Trophoblast cell (in vitro differentiated cells and primary cell): Measurements from ENCODE around the gene USP35.

ENCODE experiments used
- DNase-seq, 2 donors: peaks; one replicate each; pipeline ENCODE4 v3.0.0-alpha.2; 2016
- H2AFZ ChIP-seq: 2 replicates; pipeline ENCODE4 v1.6.1; 2013; ENCODE audit warnings: low read length, moderate library complexity, mild to moderate bottlenecking; ENCODE audit not compliant: insufficient read depth, poor library complexity
- H2AK5ac ChIP-seq: 2 replicates; pipeline ENCODE4 v1.6.1; 2013; ENCODE audit warnings: mild to moderate bottlenecking, low read length
- H2BK120ac ChIP-seq: 2 replicates; pipeline ENCODE4 v1.6.1; 2013; ENCODE audit warnings: low read length, mild to moderate bottlenecking, moderate library complexity; ENCODE audit not compliant: insufficient read depth, poor library complexity
- H2BK12ac ChIP-seq: 2 replicates; pipeline ENCODE4 v1.6.1; 2013; ENCODE audit warnings: mild to moderate bottlenecking, low read length, moderate library complexity
- H2BK5ac ChIP-seq: 2 replicates; pipeline ENCODE4 v1.6.1; 2013; ENCODE audit warnings: low read length, low read depth, moderate library complexity, mild to moderate bottlenecking; ENCODE audit not compliant: poor library complexity
- H3K14ac ChIP-seq: 2 replicates; pipeline ENCODE4 v1.6.1; 2013; ENCODE audit warnings: mild to moderate bottlenecking, low read length
- H3K18ac ChIP-seq: 2 replicates; pipeline ENCODE4 v1.6.1; 2013; ENCODE audit warnings: mild to moderate bottlenecking, low read length
- H3K23ac ChIP-seq: 2 replicates; pipeline ENCODE4 v1.6.1; 2013; ENCODE audit warnings: low read length
- H3K27ac ChIP-seq: 2 replicates; pipeline ENCODE4 v1.5.1; 2013; ENCODE audit warnings: low read depth, mild to moderate bottlenecking, inconsistent platforms, low read length, moderate library complexity
- H3K27me3 ChIP-seq: 2 replicates; pipeline ENCODE4 v1.6.1; 2013; ENCODE audit warnings: inconsistent platforms, mild to moderate bottlenecking, low read length, moderate library complexity; ENCODE audit not compliant: insufficient read depth
- H3K36me3 ChIP-seq, 2 experiments: 1 replicate in 1 of 2; 2 replicates in 1 of 2; pipeline ENCODE4 v1.6.1; 2013; ENCODE audit warnings: low read length in 2 of 2, mild to moderate bottlenecking in 2 of 2, moderate library complexity in 1 of 2; ENCODE audit not compliant: insufficient read depth in 2 of 2, control insufficient read depth in 1 of 2
- H3K4ac ChIP-seq: 2 replicates; pipeline ENCODE4 v1.6.1; 2013; ENCODE audit warnings: low read depth, mild to moderate bottlenecking, low read length, moderate library complexity
- H3K4me1 ChIP-seq, 2 experiments: 1 replicate in 1 of 2; 2 replicates in 1 of 2; pipeline ENCODE4 v1.6.1; 2013; ENCODE audit warnings: low read length in 2 of 2, mild to moderate bottlenecking in 2 of 2, moderate library complexity in 1 of 2; ENCODE audit not compliant: insufficient read depth in 2 of 2, control insufficient read depth in 1 of 2
- H3K4me2 ChIP-seq: 2 replicates; pipeline ENCODE4 v1.6.1; 2013; ENCODE audit warnings: inconsistent platforms, mild to moderate bottlenecking, low read length, moderate library complexity
- H3K4me3 ChIP-seq: 2 replicates; pipeline ENCODE4 v1.5.1; 2013; ENCODE audit warnings: mild to moderate bottlenecking, low read depth, low read length, inconsistent platforms
- H3K79me1 ChIP-seq: one replicate; pipeline ENCODE4 v1.6.1; 2013; ENCODE audit warnings: low read length
- H3K79me2 ChIP-seq: 2 replicates; pipeline ENCODE4 v1.6.1; 2013; ENCODE audit warnings: low read length, mild to moderate bottlenecking; ENCODE audit not compliant: control insufficient read depth, insufficient read depth, poor library complexity
- H3K9ac ChIP-seq: 2 replicates; pipeline ENCODE4 v1.6.1; 2013; ENCODE audit warnings: mild to moderate bottlenecking, low read length
- H3K9me3 ChIP-seq: 2 replicates; pipeline ENCODE4 v1.6.1; 2013; ENCODE audit warnings: low read depth, mild to moderate bottlenecking, control low read depth, inconsistent platforms, low read length; ENCODE audit not compliant: insufficient read depth
- H4K12ac ChIP-seq: 2 replicates; pipeline ENCODE4 v1.6.1; 2013; ENCODE audit warnings: low read depth, mild to moderate bottlenecking, low read length, moderate library complexity
- H4K8ac ChIP-seq: 2 replicates; pipeline ENCODE4 v1.6.1; 2013; ENCODE audit warnings: low read depth, mild to moderate bottlenecking, low read length, moderate library complexity
- H4K91ac ChIP-seq: one replicate; pipeline ENCODE4 v1.6.1; 2013; ENCODE audit warnings: low read depth, mild to moderate bottlenecking, low read length, moderate library complexity
- WGBS: extraction: QIAGEN DNeasy Blood & Tissue Kit; methylation state at CpG from one replicate; pipeline ENCODE4 v1.1.7; 2013; ENCODE audit warnings: missing lambda C conversion rate; ENCODE audit not compliant: insufficient read length, insufficient coverage; ENCODE audit errors: extremely low coverage; 5-methylcytosine and 5-hydroxymethylcytosine counted together

The USP35 gene

DNA sequence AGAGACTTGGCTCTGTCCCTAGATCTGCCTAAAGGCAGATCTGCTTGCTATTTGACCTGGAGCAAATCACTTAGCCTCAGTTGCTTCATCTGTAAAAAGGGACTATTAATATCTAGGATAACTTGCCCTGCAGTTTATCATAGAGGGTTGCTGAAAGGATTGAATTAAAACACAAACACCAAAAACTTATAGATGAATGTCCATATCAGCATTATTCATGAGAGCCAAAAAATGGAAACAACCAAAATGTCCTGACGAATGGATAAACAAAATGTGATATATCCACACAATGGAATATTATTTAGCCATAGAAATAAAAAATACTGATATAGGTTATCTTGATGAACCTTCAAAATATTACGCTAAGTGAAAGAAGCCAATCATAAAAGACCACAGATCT, 67.2 kb downstream of the USP35 start:
- no peak for DNase-seq
- H3K36me3 ChIP-seq = peaks cover 4 to 6% of the 10 kb centered on the region in 2 experiments
- no peak overlapping the region for H3K9ac ChIP-seq
- H3K27ac ChIP-seq = no peak overlapping the region
- H2BK5ac ChIP-seq = no peak overlapping the region
- H4K91ac ChIP-seq = no peak overlapping the region
- no peaks in the 10 kb centered on the region for H3K79me1 ChIP-seq
- H3K9me3 ChIP-seq = no peaks in the 10 kb centered on the region
- H3K79me2 ChIP-seq = no peaks in the 10 kb centered on the region
- no peak overlapping the region for H2AFZ ChIP-seq
- no peak overlapping the region for H3K4me3 ChIP-seq
- H3K14ac ChIP-seq = no peak overlapping the region
- H3K4me2 ChIP-seq = no peak overlapping the region
- no peak overlapping the region for H3K4ac ChIP-seq
- no peak overlapping the region for H3K18ac ChIP-seq
- no peaks in the 10 kb centered on the region for H3K27me3 ChIP-seq
- WGBS = no CpG with 5 or more reads among the region's 2 CpGs
- no peak overlapping the region for H4K8ac ChIP-seq
- no peak overlapping the region for H2AK5ac ChIP-seq
- no peaks in the 10 kb centered on the region for H3K4me1 ChIP-seq
- no peak overlapping the region for H2BK12ac ChIP-seq
- H4K12ac ChIP-seq = no peak overlapping the region
- no peak overlapping the region for H2BK120ac ChIP-seq
- H3K23ac ChIP-seq = no peak overlapping the region

DNA sequence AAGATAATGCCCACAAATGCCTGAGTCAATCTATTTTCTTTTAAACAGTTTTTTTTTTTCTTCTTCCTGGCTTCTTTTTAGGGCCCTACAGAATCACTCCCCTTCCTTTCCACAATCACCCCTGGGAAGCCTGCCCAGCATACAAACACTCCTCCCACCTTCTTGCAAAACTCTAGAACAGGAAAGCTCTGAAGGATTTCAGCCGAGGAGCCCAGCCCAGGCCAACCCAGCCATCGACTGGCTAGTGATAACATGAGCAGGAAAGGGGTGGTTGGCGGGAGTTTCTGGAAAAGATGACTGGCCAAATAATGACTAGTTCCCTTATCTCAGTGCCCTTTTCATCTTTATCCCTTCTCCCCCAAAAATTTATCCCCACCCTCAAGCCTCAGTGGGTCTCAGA, 68.2 kb downstream of the USP35 start:
- Histone ChIP-seq H3K4me2 (no peak overlapping the region), H4K91ac (no peak overlapping the region), H2BK5ac (no peak overlapping the region), H3K79me2 (peaks cover 3% of the 10 kb centered on the region), H3K9ac (no peak overlapping the region), H4K8ac (no peak overlapping the region), H3K4me1 (peaks cover 0 to 3% of the 10 kb centered on the region in 2 experiments), H2AFZ (no peak overlapping the region), H2AK5ac (no peak overlapping the region), H3K9me3 (no peaks in the 10 kb centered on the region), H4K12ac (no peak overlapping the region), H3K4ac (no peak overlapping the region), H3K14ac (no peak overlapping the region), H2BK120ac (no peak overlapping the region), H3K23ac (no peak overlapping the region), H3K36me3 (peaks cover 6 to 9% of the 10 kb centered on the region in 2 experiments), H3K4me3 (no peak overlapping the region), H3K18ac (no peak overlapping the region), H2BK12ac (no peak overlapping the region), H3K27me3 (no peaks in the 10 kb centered on the region), H3K79me1 (no peaks in the 10 kb centered on the region), H3K27ac (no peak overlapping the region)
- DNase-seq = no peak
- no CpG with 5 or more reads among the region's 3 CpGs for WGBS

DNA sequence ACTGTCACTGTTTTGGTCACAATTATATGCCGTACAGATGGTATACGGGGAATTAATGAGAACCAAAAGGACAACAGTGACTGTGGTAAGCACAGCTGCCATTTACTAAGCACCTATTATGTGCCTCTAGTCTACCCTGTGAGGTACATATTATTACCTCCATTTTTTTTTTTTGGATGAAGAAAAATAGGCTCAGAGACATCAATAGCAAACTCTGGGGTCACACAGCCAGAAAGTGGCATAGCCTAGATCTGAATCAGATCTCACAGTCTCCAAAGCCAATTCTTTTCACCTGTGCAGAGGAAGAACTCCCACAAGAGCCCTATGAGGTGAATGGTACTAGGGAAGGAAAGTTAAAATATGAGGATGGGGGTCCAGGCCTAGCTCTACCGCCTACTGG, 68.9 kb downstream of the USP35 start:
- peaks cover 3% of the 10 kb centered on the region for H3K79me2 ChIP-seq
- H3K79me1 ChIP-seq = no peaks in the 10 kb centered on the region
- H3K4me2 ChIP-seq = no peak overlapping the region
- H4K12ac ChIP-seq = no peak overlapping the region
- no peak overlapping the region for H3K18ac ChIP-seq
- H3K4me3 ChIP-seq = no peak overlapping the region
- H3K4me1 ChIP-seq = peaks cover 0 to 3% of the 10 kb centered on the region in 2 experiments
- H3K9me3 ChIP-seq = no peaks in the 10 kb centered on the region
- H3K27me3 ChIP-seq = no peaks in the 10 kb centered on the region
- H2BK12ac ChIP-seq = no peak overlapping the region
- no peak overlapping the region for H3K23ac ChIP-seq
- no peak overlapping the region for H3K9ac ChIP-seq
- H3K27ac ChIP-seq = no peak overlapping the region
- H3K36me3 ChIP-seq = peaks cover 3 to 8% of the 10 kb centered on the region in 2 experiments
- H4K8ac ChIP-seq = no peak overlapping the region
- no peak overlapping the region for H4K91ac ChIP-seq
- H3K4ac ChIP-seq = no peak overlapping the region
- DNase-seq = no peak
- WGBS = no CpG with 5 or more reads among the region's 3 CpGs
- H2BK120ac ChIP-seq = no peak overlapping the region
- H3K14ac ChIP-seq = no peak overlapping the region
- no peak overlapping the region for H2AFZ ChIP-seq
- no peak overlapping the region for H2BK5ac ChIP-seq
- H2AK5ac ChIP-seq = no peak overlapping the region

DNA sequence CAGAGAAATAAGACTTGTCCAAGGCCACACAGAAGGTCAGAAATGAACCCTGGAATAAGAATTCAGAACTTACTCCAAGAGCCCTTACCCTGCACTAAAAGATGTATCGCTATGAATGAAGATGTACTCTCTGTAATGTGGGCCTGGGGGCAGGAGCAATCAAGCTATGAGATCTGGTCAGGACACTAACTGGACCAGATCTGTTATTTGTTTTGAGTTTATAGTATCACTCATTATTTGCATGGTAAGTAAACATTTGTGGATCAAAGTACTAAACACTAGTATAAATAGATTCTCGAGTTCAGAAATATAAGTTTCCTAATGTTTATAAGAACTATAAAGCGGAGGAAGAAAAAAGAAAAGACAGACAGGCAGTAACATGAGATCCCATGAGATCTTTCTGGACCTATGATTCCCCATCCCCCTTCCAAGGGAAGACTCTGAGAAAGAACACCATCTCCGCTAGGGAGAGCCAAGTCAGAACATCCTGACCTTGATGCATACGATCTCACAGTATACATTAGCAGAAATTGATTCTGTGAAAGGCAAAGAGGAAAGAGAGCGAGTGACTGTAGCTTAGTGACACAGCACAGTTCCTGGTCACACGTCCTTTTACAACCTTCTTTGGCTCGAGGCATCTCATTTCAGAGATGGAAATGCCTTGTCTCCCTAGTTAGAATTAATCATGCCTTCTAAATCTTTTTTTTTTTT, 71.2 kb downstream of the USP35 start:
- WGBS = no CpG with 5 or more reads among the region's 8 CpGs
- H4K91ac ChIP-seq = no peak overlapping the region
- no peak overlapping the region for H3K4me2 ChIP-seq
- no peak overlapping the region for H2BK120ac ChIP-seq
- H3K4me1 ChIP-seq = peaks cover 1 to 3% of the 10 kb centered on the region in 2 experiments
- peaks cover 3% of the 10 kb centered on the region for H3K79me2 ChIP-seq
- no peak overlapping the region for H2BK5ac ChIP-seq
- no peak overlapping the region for H3K14ac ChIP-seq
- no peak overlapping the region for H3K18ac ChIP-seq
- H2BK12ac ChIP-seq = no peak overlapping the region
- no peaks in the 10 kb centered on the region for H3K9me3 ChIP-seq
- H3K27ac ChIP-seq = no peak overlapping the region
- no peak overlapping the region for H4K8ac ChIP-seq
- no peaks in the 10 kb centered on the region for H3K79me1 ChIP-seq
- peak overlapping the region; percentile 6 for H3K4ac ChIP-seq
- H3K23ac ChIP-seq = no peak overlapping the region
- no peak overlapping the region for H2AK5ac ChIP-seq
- H4K12ac ChIP-seq = no peak overlapping the region
- no peak for DNase-seq
- H3K9ac ChIP-seq = no peak overlapping the region
- H3K27me3 ChIP-seq = no peaks in the 10 kb centered on the region
- no peak overlapping the region for H3K4me3 ChIP-seq
- peaks cover 3 to 8% of the 10 kb centered on the region in 2 experiments for H3K36me3 ChIP-seq
- no peak overlapping the region for H2AFZ ChIP-seq
